Fibroblast of villous mesenchyme (primary cell): ENCODE measurements around the gene APRT. TPM values are rescaled to one million over a fixed set of nuclear protein-coding genes. Genes with fewer than 3 reads are reported as not detected.

Experiments
- DNase-seq: peaks from one replicate; pipeline ENCODE4 v3.0.0-alpha.2; 2010; ENCODE audit warnings: low read depth
- H3K4me3 ChIP-seq: 2 replicates; pipeline ENCODE4 v1.5.1; 2011; ENCODE audit warnings: low read depth, mild to moderate bottlenecking, low read length
- total RNA-seq: library from RNA; depleted of rRNA; stranded (reverse); fragments of >200 nt; gene quantifications from 2 replicates; pipeline ENCODE4 v1.2.3, GENCODE V29; 2012
- TF ChIP-seq, protein P1 (sequence below): IDR thresholded peaks from 2 replicates; pipeline ENCODE4 v1.5.1; 2012; ENCODE audit warnings: low read depth, mild to moderate bottlenecking, low read length; ENCODE audit not compliant: insufficient read depth

APRT gene
- total RNA-seq, 1 donor: 39.7 TPM

DNA sequence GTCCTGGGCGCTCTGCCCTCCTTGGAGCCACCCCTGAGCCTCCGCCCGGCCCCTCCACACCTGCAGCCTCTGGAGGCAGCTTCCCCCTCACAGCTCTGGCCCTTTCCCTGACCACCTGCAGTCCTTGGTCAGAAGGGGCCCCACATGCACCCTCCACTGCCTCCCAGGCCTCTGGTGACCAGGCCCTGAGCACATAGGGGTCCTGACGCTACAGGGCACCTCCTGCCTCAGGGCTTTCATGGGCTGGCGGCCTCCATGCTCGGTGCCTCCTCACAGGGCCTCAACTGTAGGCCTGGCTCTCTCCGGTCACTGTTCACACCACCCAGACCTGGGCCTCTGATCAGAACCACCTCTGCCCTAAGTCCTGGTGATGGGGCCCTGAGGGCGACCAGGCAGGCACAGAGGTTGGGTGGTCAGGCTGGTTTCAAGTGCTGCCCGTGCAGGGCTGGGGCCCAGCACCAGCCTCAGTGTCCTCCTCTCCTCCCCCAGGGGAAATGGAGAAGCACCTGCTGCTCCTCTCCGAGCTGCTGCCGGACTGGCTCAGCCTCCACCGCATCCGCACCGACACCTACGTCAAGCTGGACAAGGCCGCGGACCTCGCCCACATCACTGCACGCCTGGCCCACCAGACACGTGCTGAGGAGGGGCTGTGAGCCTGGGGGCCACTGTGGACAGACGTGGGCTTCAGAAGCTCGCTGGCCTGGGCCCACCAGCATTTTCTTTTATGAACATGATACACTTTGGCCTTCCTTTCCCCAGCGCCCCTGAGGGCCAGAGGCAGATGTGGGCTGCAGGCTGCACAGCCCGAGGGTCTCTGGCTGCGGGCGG lies 3.9 kb downstream of the APRT start:
- no peak for DNase-seq
- H3K4me3 ChIP-seq: no peak overlapping the region
- TF ChIP-seq, protein P1, sequence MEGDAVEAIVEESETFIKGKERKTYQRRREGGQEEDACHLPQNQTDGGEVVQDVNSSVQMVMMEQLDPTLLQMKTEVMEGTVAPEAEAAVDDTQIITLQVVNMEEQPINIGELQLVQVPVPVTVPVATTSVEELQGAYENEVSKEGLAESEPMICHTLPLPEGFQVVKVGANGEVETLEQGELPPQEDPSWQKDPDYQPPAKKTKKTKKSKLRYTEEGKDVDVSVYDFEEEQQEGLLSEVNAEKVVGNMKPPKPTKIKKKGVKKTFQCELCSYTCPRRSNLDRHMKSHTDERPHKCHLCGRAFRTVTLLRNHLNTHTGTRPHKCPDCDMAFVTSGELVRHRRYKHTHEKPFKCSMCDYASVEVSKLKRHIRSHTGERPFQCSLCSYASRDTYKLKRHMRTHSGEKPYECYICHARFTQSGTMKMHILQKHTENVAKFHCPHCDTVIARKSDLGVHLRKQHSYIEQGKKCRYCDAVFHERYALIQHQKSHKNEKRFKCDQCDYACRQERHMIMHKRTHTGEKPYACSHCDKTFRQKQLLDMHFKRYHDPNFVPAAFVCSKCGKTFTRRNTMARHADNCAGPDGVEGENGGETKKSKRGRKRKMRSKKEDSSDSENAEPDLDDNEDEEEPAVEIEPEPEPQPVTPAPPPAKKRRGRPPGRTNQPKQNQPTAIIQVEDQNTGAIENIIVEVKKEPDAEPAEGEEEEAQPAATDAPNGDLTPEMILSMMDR: no peak

DNA sequence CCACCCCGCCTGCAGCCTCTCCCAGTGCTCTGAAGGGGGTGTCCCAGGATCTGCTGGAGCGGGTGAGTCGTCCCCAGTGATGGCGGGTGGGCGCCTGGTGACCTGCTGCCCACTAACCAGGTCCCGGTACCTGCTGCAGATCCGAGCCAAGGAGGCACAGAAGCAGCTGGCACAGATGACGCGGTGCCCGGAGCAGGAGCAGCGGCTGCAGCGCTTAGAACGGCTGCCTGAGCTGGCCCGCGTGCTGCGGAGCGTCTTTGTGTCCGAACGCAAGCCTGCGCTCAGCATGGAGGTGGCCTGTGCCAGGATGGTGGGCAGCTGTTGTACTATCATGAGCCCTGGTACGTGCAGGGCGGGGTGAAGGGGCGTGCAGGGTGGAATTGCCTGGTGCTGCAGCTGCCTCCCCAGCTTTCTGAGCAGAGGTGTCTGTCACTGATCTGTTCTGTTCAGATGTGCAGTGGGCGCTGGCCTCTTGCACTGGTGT lies 4.5 kb downstream of the APRT start:
- TF ChIP-seq, protein P1: no peak
- no peak for DNase-seq
- H3K4me3 ChIP-seq: no peak overlapping the region

- no peak for DNase-seq
- no peak overlapping the region for H3K4me3 ChIP-seq
- TF ChIP-seq, protein P1: no peak
Observed at GRCh38 chr16:88806491-88807111, 5.1 kb downstream of the APRT start.

DNA sequence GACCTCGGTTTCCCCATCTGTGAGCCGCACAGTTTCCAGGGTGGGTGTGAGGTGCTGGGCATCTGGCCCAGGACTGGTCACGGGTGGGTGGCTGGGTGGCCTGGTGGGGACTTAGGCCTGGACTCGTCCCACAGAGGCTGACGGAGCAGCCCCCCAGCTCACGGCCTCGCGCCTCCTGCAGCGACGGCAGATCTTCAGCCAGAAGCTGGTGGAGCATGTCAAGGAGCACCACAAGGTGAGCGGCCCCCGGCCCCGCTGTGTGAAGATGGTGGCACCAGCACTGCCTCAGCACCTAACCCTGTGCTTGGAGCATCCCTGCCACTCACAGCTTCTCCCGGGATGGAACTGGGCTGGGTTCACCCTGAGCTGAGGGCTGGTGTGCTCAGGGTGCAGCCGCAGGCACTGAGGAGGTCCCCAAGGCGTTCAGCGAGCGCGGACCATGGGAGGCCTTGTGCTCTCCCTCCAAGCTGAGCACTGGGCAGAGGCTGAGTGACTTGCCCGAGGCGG lies 5.8 kb downstream of the APRT start:
- no peak for DNase-seq

GRCh38 chr16:88805340-88805715 lies 6.4 kb downstream of the APRT start:
- TF ChIP-seq, protein P1: no peak
- no peak for DNase-seq
- no peak overlapping the region for H3K4me3 ChIP-seq

More for the DNA sequence above, 5.8 kb downstream of the APRT start:
- H3K4me3 ChIP-seq: no peak overlapping the region
- TF ChIP-seq, protein P1: no peak

- DNase-seq: no peak
- H3K4me3 ChIP-seq: peak overlapping the region; percentile 69
- TF ChIP-seq, protein P1: no peak
Observed at GRCh38 chr16:88804552-88805339, 7.0 kb downstream of the APRT start.
